GM10266 (cell line): ENCODE data around the gene MCC.

ENCODE experiments used
- DNase-seq: peaks from one replicate; pipeline ENCODE4 v3.0.0; 2012; ENCODE audit errors: extremely low spot score
- TF ChIP-seq, protein P1 (sequence below): IDR thresholded peaks from 2 replicates; pipeline ENCODE4 v1.5.1; 2012; ENCODE audit warnings: mild to moderate bottlenecking, low read depth; ENCODE audit not compliant: control insufficient read depth, insufficient read depth; ENCODE audit errors: missing control alignments

The MCC gene

GRCh38 chr5:113194591-113194990 is 293.7 kb downstream of the MCC start:
- TF ChIP-seq, protein P1, sequence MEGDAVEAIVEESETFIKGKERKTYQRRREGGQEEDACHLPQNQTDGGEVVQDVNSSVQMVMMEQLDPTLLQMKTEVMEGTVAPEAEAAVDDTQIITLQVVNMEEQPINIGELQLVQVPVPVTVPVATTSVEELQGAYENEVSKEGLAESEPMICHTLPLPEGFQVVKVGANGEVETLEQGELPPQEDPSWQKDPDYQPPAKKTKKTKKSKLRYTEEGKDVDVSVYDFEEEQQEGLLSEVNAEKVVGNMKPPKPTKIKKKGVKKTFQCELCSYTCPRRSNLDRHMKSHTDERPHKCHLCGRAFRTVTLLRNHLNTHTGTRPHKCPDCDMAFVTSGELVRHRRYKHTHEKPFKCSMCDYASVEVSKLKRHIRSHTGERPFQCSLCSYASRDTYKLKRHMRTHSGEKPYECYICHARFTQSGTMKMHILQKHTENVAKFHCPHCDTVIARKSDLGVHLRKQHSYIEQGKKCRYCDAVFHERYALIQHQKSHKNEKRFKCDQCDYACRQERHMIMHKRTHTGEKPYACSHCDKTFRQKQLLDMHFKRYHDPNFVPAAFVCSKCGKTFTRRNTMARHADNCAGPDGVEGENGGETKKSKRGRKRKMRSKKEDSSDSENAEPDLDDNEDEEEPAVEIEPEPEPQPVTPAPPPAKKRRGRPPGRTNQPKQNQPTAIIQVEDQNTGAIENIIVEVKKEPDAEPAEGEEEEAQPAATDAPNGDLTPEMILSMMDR, result no peak
- DNase-seq, result no peak

- TF ChIP-seq, protein P1, result no peak
- DNase-seq, result no peak
Measured at GRCh38 chr5:113194125-113194524, 294.1 kb downstream of the MCC start.

GRCh38 chr5:113193311-113193978 is 294.8 kb downstream of the MCC start:
- no peak for DNase-seq
- TF ChIP-seq, protein P1, result no peak

- TF ChIP-seq, protein P1, result no peak
- no peak for DNase-seq
Measured at GRCh38 chr5:113192541-113192940, 295.7 kb downstream of the MCC start.

DNA sequence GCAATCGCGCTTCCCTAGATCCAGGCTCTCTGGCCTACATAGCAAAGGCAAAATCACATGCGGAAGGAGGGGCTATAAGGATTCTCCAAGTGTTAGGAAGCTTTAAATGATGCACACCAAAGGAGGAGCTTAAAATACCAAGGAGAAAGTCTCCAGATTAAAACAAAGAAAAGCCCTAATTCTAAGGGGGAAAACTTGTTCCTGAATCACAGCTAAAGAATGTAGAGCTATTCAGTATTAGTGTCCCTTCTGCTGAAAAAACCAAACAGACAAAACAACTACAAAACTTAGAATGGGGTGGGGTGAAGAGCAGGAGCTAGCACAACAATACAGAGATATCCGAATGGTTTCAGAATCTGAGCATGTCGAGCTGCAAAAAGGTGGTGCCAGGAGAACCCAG is 297.9 kb downstream of the MCC start:
- TF ChIP-seq, protein P1, result no peak
- DNase-seq, result no peak

DNA sequence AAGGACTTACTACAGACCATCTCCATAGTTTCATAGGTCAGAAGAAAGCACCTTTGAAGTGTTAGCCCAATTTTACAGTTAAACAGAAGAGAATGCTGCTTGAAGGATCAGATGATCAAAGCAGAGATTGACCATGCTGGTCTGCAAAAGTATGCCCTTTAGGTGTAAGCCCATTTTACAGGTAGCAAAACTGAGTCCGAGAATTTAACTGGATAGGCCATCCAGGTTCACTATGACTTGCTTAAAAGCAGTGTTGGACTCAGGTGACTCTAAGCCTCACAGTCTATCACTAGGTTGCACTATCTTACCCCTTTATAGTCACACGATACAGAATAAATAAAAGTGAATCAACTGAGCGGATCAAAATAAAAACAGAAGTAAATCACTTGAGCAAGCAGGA is 299.0 kb downstream of the MCC start:
- TF ChIP-seq, protein P1, result no peak
- no peak for DNase-seq

- TF ChIP-seq, protein P1, result no peak
- DNase-seq, result no peak
Measured at GRCh38 chr5:113188436-113188835, 299.8 kb downstream of the MCC start.
